Measurements from ENCODE around the gene DOCK6.
A peak's percentile ranks its signal among the peaks of the same experiment; 100 is the strongest.

The DOCK6 gene

GRCh38 chr19:11293433-11294389, 31.4 kb upstream of the DOCK6 start (continued):
- TF ChIP-seq ZNF629 (tag by site-specific recombination; IDR thresholded peaks at IDR 0.05) (peak; percentile 50), ZNF157 (tag by site-specific recombination; IDR thresholded peaks at IDR 0.05) (0 out of 2 replicates have a peak, but pooled peaks have one; percentile 47), ZNF580 (tag by site-specific recombination; IDR thresholded peaks at IDR 0.05) (0 out of 2 replicates have a peak, but pooled peaks have one; percentile 41), ZSCAN4 (tag by site-specific recombination; IDR thresholded peaks at IDR 0.05) (no peak), KLF8 (tag by site-specific recombination; IDR thresholded peaks at IDR 0.05) (peak; percentile 90), PRDM6 (tag by site-specific recombination; IDR thresholded peaks at IDR 0.05) (no peak), ZNF530 (tag by site-specific recombination; IDR thresholded peaks at IDR 0.05; ENCODE audit: low read depth) (no peak), ZBTB1 (tag by site-specific recombination; IDR thresholded peaks at IDR 0.05) (no peak), ZFP69B (tag by site-specific recombination; IDR thresholded peaks at IDR 0.05) (0 out of 2 replicates have a peak, but pooled peaks have one; percentile 46), INSM2 (tag by site-specific recombination; IDR thresholded peaks at IDR 0.05) (no peak), ZBTB6 (tag by site-specific recombination; IDR thresholded peaks at IDR 0.05) (no peak), YY2 (tag by site-specific recombination; IDR thresholded peaks at IDR 0.05) (no peak), AEBP2 (tag by site-specific recombination; IDR thresholded peaks at IDR 0.05; ENCODE audit: borderline replicate concordance) (no peak), ZNF518A (tag by site-specific recombination; conservative IDR thresholded peaks at IDR 0.05; ENCODE audit: low read depth) (no peak), ZNF146 (tag by site-specific recombination; IDR thresholded peaks at IDR 0.05) (no peak), ZNF449 (tag by site-specific recombination; IDR thresholded peaks at IDR 0.05) (no peak), ZNF549 (tag by site-specific recombination; IDR thresholded peaks at IDR 0.05) (no peak), ZNF26 (tag by site-specific recombination; IDR thresholded peaks at IDR 0.05) (no peak), ZNF274 (IDR thresholded peaks at IDR 0.05; ENCODE audit: low read length) (no peak), ZNF274 (tag by site-specific recombination; IDR thresholded peaks at IDR 0.05; ENCODE audit: borderline replicate concordance) (no peak; the same call in 1 of the 2 replicates), SP3 (tag by site-specific recombination; IDR thresholded peaks at IDR 0.05) (peak; percentile 82), ZNF416 (tag by site-specific recombination; IDR thresholded peaks at IDR 0.05) (no peak)
